Thoracic aorta (tissue), 2 donors: ENCODE results near the gene GSG1L. TPM values are rescaled to one million over a fixed set of nuclear protein-coding genes. Genes with fewer than 3 reads are reported as not detected.

Experiments
- ATAC-seq: fragments of 150-250 bp; one replicate; pipeline ENCODE4 v1.8.0; 2017; ENCODE audit warnings: low read depth; ENCODE audit not compliant: insufficient number of reproducible peaks, low FRiP score
- DNase-seq: peaks from one replicate; pipeline ENCODE4 v3.0.0-alpha.2; 2020; ENCODE audit warnings: low spot score
- H3K27ac ChIP-seq, 2 donors: fragments of 200-600 bp; sonication (generic); 1 replicate in 1 of 2; 2 replicates in 1 of 2; pipeline ENCODE4 v1.5.1; 2016; ENCODE audit warnings: mild to moderate bottlenecking in 2 of 2, moderate library complexity in 2 of 2
- H3K27me3 ChIP-seq: fragments of 200-600 bp; sonication (generic); replicated peaks from 2 replicates; pipeline ENCODE4 v1.6.0; 2016; ENCODE audit warnings: mild to moderate bottlenecking; ENCODE audit not compliant: insufficient read depth
- H3K36me3 ChIP-seq: fragments of 200-600 bp; sonication (generic); one replicate; pipeline ENCODE4 v1.5.1; 2016
- H3K4me1 ChIP-seq, 2 donors: fragments of 200-600 bp; sonication (generic); 1 replicate in 1 of 2; 2 replicates in 1 of 2; pipeline versions ENCODE4 v1.5.1 to v1.6.0; 2016; ENCODE audit warnings: low read depth in 2 of 2, mild to moderate bottlenecking in 1 of 2; ENCODE audit not compliant: control insufficient read depth in 1 of 2
- H3K4me3 ChIP-seq: fragments of 200-600 bp; sonication (generic); 2 replicates; pipeline ENCODE4 v1.5.1; 2016; ENCODE audit warnings: mild to moderate bottlenecking
- H3K9me3 ChIP-seq: fragments of 200-600 bp; sonication (generic); 2 replicates; pipeline ENCODE4 v1.5.1; 2016
- CTCF ChIP-seq: fragments of 200-600 bp; sonication (generic); IDR thresholded peaks from one replicate; pipeline ENCODE4 v1.5.1; 2019; ENCODE audit warnings: antibody characterized with exemption
- total RNA-seq, 2 donors: library from RNA; depleted of rRNA; stranded (reverse); fragments of >200 nt; gene quantifications; one replicate each; pipeline versions ENCODE4 v1.1.0 to v1.2.3, GENCODE V29; 2016

Gene GSG1L
- total RNA-seq, 2 donors from 2014 or later, result 5.3 to 5.9 TPM

- H3K4me3 ChIP-seq, result no peak overlapping the region
- DNase-seq (no peak), ATAC-seq (no peak)
- no peaks in the 10 kb centered on the region for H3K36me3 ChIP-seq
- TF ChIP-seq CTCF, result no peak
- no peaks in the 10 kb centered on the region for H3K9me3 ChIP-seq
- H3K27ac ChIP-seq, result peak overlapping the region in 1 of 2 donors; percentile 75
- no peaks in the 10 kb centered on the region for H3K27me3 ChIP-seq
- H3K4me1 ChIP-seq, result peaks cover 12 to 50% of the 10 kb centered on the region in 2 donors
These were observed 272.2 kb downstream of the GSG1L start for GRCh38 chr16:27791404-27791719.

GRCh38 chr16:27790546-27791403 lies 272.7 kb downstream of the GSG1L start:
- H3K27ac ChIP-seq, result peak overlapping the region; percentile 35 to 44
- H3K4me1 ChIP-seq, result peaks cover 12 to 55% of the 10 kb centered on the region in 2 donors
- DNase-seq, result no peak
- H3K9me3 ChIP-seq, result no peaks in the 10 kb centered on the region
- H3K27me3 ChIP-seq, result no peaks in the 10 kb centered on the region
- no peaks in the 10 kb centered on the region for H3K36me3 ChIP-seq
- H3K4me3 ChIP-seq, result no peak overlapping the region
- TF ChIP-seq CTCF, result no peak
- no peak for ATAC-seq

GRCh38 chr16:27789595-27790241 lies 273.8 kb downstream of the GSG1L start:
- DNase-seq (no peak), ATAC-seq (no peak)
- H3K36me3 ChIP-seq, result no peaks in the 10 kb centered on the region
- H3K4me3 ChIP-seq, result no peak overlapping the region
- H3K9me3 ChIP-seq, result no peaks in the 10 kb centered on the region
- TF ChIP-seq CTCF, result no peak
- peaks cover 12 to 52% of the 10 kb centered on the region in 2 donors for H3K4me1 ChIP-seq
- H3K27ac ChIP-seq, result no peak overlapping the region
- H3K27me3 ChIP-seq, result no peaks in the 10 kb centered on the region

GRCh38 chr16:27789150-27789549 lies 274.4 kb downstream of the GSG1L start:
- ATAC-seq (no peak), DNase-seq (no peak)
- Histone ChIP-seq H3K27ac (no peak overlapping the region), H3K27me3 (no peaks in the 10 kb centered on the region), H3K36me3 (no peaks in the 10 kb centered on the region), H3K9me3 (no peaks in the 10 kb centered on the region), H3K4me1 (peaks cover 12 to 48% of the 10 kb centered on the region in 2 donors), H3K4me3 (no peak overlapping the region)
- TF ChIP-seq CTCF, result no peak

GRCh38 chr16:27787665-27788064 lies 275.8 kb downstream of the GSG1L start:
- Histone ChIP-seq H3K36me3 (no peaks in the 10 kb centered on the region), H3K4me3 (no peak overlapping the region), H3K27ac (no peak overlapping the region), H3K9me3 (no peaks in the 10 kb centered on the region), H3K4me1 (peaks cover 9 to 35% of the 10 kb centered on the region in 2 donors), H3K27me3 (no peaks in the 10 kb centered on the region)
- no peak for DNase-seq
- TF ChIP-seq CTCF, result no peak
- no peak for ATAC-seq
